Epithelial cell of proximal tubule (primary cell): ENCODE results near the gene NLGN2. TPM values are rescaled to one million over a fixed set of nuclear protein-coding genes. Genes with fewer than 3 reads are reported as not detected.

ENCODE experiments used
- DNase-seq: peaks from one replicate; pipeline ENCODE4 v3.0.0-alpha.2; 2011; ENCODE audit warnings: low read depth
- H3K4me3 ChIP-seq: 2 replicates; pipeline ENCODE4 v1.5.1; 2011; ENCODE audit warnings: low read depth, mild to moderate bottlenecking, low read length
- CTCF ChIP-seq: conservative IDR thresholded peaks from 2 replicates; pipeline ENCODE4 v1.5.1; 2012; ENCODE audit warnings: low read depth, mild to moderate bottlenecking, low read length
- total RNA-seq: library from RNA; depleted of rRNA; stranded (reverse); fragments of >200 nt; gene quantifications from 2 replicates; pipeline ENCODE4 v1.2.3, GENCODE V29; 2015

NLGN2 gene
- total RNA-seq, 1 donor from 2014 or later = 10.3 TPM

- TF ChIP-seq CTCF = no peak
- H3K4me3 ChIP-seq = peak within 1 kb of the TSS; percentile 71
- DNase-seq = peak; percentile 95
Measured at GRCh38 chr17:7403977-7404736, 3.5 kb upstream of the NLGN2 start, which contains the start of gene TMEM256. TMEM256 (minus strand) TSS chr17:7404097; CDS start chr17:7404084, 13 bp downstream.

- no peak for TF ChIP-seq CTCF
- H3K4me3 ChIP-seq = peak overlapping the region; percentile 71
- no peak for DNase-seq
Measured at GRCh38 chr17:7404737-7405349, 2.8 kb upstream of the NLGN2 start.

GRCh38 chr17:7405350-7406234, 2.1 kb upstream of the NLGN2 start:
- no peak for DNase-seq
- no peak for TF ChIP-seq CTCF
- H3K4me3 ChIP-seq = peak overlapping the region; percentile 71

GRCh38 chr17:7406235-7406825, 1.3 kb upstream of the NLGN2 start:
- DNase-seq = no peak
- no peak for TF ChIP-seq CTCF
- no peak overlapping the region for H3K4me3 ChIP-seq

GRCh38 chr17:7407082-7407481, 563 bp upstream of the NLGN2 start:
- no peak for TF ChIP-seq CTCF
- H3K4me3 ChIP-seq = no peak overlapping the region
- DNase-seq = no peak

- no peak for DNase-seq
- TF ChIP-seq CTCF = no peak
- no peak overlapping the region for H3K4me3 ChIP-seq
Measured at GRCh38 chr17:7408252-7408727, 645 bp downstream of the NLGN2 start.
